ENCODE results near the gene TOR1AIP1.
"Not testable (repeated sequence)": the region's sequence is repeated elsewhere in the genome, so short reads cannot be mapped to it uniquely, and the experiment has no call there.

DNA sequence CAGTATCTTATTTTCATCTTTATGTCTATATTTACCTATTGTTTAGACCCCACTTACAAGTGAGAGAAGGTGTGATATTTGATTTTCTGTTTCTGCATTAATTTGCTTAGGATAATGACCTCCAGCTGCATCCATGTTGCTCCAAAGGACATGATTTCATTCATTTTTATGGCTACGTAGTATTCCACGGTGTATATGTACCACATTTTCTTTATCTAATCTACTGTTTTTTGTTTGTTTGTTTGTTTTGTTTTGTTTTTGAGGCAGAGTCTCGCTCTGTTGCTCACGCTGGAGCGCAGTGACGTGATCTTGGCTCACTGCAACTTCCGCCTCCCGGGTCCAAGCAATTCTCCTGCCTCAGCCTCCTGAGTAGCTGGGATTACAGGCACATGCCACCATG, 80.1 kb downstream of the TOR1AIP1 start:
- TF ChIP-seq, protein P1, sequence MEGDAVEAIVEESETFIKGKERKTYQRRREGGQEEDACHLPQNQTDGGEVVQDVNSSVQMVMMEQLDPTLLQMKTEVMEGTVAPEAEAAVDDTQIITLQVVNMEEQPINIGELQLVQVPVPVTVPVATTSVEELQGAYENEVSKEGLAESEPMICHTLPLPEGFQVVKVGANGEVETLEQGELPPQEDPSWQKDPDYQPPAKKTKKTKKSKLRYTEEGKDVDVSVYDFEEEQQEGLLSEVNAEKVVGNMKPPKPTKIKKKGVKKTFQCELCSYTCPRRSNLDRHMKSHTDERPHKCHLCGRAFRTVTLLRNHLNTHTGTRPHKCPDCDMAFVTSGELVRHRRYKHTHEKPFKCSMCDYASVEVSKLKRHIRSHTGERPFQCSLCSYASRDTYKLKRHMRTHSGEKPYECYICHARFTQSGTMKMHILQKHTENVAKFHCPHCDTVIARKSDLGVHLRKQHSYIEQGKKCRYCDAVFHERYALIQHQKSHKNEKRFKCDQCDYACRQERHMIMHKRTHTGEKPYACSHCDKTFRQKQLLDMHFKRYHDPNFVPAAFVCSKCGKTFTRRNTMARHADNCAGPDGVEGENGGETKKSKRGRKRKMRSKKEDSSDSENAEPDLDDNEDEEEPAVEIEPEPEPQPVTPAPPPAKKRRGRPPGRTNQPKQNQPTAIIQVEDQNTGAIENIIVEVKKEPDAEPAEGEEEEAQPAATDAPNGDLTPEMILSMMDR (IDR thresholded peaks at IDR 0.05) = not testable (repeated sequence)
- not testable (repeated sequence) for TF ChIP-seq ZFX (IDR thresholded peaks at IDR 0.05; ENCODE audit: borderline replicate concordance)

Measured in 22Rv1 (cell line).